8988T (cell line): ENCODE results near the gene TECR.
A peak's percentile ranks its signal among the peaks of the same experiment; 100 is the strongest.
"Not testable (repeated sequence)": the region's sequence is repeated elsewhere in the genome, so short reads cannot be mapped to it uniquely, and the experiment has no call there.

Experiments used
- DNase-seq: peaks from one replicate; pipeline ENCODE4 v3.0.0; 2011

Gene TECR

GRCh38 chr19:14540741-14541525 lies 11.5 kb downstream of the TECR start:
- no peak for DNase-seq

DNA sequence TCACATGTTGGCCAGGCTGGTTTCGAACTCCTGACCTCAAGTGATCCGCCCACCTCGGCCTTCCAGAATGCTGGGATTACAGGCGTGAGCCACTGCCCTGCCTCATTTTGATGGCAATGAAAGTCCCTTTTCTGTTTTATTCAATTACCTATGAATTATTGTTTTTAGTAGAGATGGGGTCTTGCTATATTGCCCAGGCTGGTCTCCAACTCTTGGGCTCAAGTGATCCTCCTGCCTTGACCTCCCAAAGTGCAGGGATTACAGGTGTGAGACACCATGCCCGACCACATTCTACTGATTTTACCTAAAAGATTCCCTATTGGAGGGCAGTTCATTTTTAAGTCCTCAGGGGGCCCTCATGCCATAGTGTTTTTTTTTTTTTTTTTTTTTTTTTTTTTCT lies 12.6 kb downstream of the TECR start:
- not testable (repeated sequence) for DNase-seq

GRCh38 chr19:14542711-14543328 lies 13.4 kb downstream of the TECR start:
- no peak for DNase-seq

GRCh38 chr19:14544047-14544446 lies 14.7 kb downstream of the TECR start:
- no peak for DNase-seq

GRCh38 chr19:14544977-14545715 lies 15.8 kb downstream of the TECR start:
- DNase-seq: no peak

DNA sequence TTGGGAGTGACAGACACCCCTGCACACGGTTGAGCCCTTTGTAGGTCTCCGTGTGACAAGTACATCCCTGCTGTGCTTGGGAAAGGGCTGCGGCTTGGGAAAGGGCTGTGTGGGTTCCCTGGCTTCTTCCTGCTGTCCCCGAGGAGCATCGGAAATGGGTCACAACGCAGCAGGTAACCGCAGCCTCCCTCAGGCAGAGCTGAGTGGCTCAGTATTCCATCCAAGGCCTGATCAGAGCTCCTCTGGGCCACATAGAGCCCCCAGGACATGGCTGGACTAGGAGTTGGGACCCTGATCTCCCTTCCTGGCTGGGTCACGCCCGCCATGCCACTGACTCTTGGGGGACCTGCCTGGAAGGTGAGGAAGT lies 16.3 kb downstream of the TECR start:
- DNase-seq: no peak

- DNase-seq: no peak
These were observed 20.9 kb downstream of the TECR start for GRCh38 chr19:14550201-14550754.

- not testable (repeated sequence) for DNase-seq
These were observed 22.0 kb downstream of the TECR start for GRCh38 chr19:14551134-14552005.

GRCh38 chr19:14552006-14552360 lies 22.6 kb downstream of the TECR start:
- DNase-seq: not testable (repeated sequence)

DNA sequence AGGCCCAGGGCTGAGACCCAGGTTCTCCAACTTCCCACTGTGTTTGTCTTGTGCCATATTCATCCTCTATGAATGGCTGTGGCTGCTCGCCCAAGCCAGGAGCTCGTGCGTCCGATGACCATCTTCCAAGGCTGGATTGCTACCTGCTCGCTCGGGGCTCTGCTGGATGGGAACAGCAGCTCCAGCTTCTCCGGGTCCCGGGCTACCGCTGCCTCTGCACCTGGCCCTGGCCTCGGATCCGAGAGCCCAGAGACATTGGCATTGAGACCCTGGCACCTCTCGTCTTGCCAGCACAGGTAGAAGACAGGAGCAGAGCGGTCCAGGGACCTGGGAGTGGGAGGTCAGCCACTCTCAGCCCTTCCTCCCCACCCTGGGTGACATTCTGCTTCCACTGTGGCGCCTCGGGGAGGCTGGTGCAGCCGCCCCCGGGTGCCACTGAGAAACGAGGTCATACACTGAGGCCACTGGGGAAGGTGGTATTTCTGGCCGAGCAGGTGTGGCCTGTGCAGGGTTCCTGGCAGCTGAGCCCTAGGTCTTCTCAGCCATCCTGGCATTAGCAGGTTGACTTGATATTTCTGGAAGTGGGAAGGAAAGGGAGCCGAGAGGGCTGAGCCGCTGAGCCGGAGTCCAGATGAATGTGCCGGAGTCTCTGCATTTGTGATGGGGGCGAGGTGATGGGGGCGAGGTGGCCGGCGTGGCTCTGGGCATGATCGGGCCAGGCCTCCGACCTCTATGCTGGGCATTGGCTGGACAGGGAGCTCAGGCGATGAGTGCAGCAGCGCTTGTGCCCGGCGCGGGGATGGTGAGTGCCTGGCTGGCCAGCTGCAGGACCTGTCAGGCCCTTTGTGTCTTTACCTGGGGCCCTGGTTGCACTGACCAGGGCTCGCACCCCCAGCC lies 23.9 kb downstream of the TECR start:
- no peak for DNase-seq

- DNase-seq: no peak
These were observed 24.5 kb downstream of the TECR start for GRCh38 chr19:14553939-14554243.

GRCh38 chr19:14554382-14554812 lies 25.0 kb downstream of the TECR start:
- no peak for DNase-seq

GRCh38 chr19:14555918-14556661 lies 26.7 kb downstream of the TECR start:
- no peak for DNase-seq

- peak; percentile 75 for DNase-seq
These were observed 27.3 kb downstream of the TECR start for GRCh38 chr19:14556662-14557188.

DNA sequence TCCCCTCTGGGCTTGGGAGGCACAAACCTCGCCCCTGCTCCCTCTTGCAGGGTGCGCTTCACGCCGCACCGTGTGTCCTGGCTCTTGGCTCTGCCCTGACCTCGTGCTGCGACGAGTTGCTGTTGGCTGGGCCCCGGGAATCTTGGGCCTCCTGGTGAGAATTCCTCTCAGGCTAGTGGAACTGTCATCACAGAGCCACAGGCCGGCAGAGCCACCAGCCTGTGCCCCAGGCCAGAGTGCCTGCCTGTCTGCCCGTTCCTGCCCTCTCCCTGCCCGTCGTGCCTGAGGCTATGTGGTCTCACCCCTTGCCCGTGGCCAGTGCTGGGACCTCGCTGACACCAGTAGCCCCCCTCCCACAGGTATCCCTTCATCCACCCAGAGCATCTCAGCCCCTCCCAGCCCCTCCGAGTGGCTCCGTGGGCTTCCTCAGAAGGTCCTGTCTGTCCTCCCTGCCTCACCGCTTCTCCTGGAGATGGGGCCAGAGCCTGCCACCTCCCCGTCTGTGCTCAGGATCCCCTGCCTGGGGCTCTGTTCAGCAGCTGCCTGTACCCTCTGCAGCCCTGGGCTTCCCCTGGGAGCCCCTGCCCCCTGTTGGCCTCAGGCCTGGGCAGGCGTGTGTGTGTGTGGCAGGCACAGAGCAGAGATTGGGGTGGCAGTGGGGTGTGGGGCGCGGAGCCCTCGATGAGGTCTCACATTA lies 29.1 kb downstream of the TECR start:
- no peak for DNase-seq

DNA sequence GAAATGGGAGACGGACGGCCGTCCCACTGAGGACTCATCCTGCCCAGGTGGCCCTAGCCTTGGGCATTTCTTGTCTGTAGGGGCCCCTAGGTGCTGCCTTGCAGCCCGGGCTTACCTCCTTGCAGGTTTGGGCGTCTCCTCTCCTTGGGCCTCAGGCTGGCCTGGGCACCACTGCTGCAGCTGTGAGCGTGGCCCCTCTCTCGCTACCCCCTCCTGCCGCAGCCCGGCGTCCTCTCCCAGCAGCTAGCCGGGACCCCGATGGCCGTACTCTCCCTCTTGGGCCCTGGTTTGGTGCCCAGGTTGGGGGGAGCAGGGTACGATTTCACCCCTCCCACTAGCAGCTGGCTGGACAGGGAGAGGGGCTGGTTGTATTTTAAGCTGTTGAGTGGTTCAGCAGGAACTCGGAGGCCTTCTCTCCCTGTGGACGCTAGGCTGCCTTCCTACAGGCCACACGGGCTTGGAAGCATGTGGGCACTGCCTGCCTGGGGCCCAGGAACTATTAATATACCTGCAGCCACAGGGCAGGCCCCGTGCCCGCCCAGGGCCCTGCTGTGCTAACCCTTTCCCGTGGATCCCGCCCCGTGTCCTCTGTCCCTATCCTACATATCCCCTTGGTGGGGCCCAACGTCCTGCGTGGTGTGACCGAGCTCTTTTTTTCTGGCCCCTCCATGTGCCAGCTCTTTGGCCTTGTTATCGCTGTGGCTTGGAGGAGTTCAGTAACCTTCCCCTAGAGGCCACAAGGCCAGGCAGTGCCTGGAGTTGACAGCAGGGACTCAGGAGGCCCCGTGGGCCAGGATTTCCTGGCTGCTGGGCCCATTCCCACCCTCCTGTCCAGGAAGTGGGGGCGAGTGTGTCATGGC lies 30.8 kb downstream of the TECR start:
- DNase-seq: no peak

- no peak for DNase-seq
These were observed 31.3 kb downstream of the TECR start for GRCh38 chr19:14560776-14561108.

DNA sequence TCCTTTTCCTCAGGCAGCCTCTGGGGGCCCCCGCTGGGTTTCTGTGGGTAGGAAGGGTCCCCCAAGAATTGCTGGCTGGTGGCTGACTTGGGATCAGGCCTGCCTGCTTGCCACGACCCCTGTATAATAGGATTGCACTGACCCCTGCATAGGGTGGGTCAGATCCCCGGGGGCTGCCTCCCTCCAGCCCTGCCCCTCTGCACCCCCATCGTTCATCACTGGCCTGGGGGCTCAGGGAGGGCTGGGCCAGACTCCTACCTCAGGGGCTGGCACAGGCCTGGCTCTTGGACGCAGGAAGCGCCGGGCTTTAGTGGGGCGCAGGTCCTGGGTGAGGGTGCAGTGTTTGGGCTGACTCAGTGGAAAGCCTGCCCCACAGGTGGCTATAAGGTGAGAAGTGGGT lies 31.9 kb downstream of the TECR start:
- DNase-seq: no peak

DNA sequence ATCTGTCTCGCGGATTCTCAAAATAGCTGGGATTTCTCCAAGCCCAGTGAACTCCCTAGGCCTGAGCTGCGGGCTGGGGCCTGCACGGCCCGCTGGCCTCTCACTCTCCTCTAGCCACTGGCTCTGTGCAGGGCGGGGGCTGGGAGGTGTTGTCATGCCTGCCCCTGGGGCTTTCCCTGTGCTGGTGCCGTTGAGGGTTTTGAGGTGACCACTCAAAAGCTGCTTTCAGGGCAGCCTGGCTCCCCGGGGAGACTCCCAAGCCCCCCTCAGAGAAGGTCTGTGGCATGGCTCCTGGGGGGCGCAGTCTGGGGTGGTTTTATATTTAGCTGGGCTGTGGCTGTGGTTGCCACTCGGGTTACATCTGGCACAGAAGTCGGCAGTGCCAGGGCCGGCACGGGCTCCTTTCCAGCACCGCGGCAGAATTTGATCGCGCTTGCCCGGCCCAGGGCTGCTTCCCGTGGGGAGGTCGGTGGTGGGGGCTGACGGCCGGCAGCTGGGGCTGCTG lies 32.5 kb downstream of the TECR start:
- DNase-seq: no peak
